ENCODE results near the gene SMG7. TPM values are rescaled to one million over a fixed set of nuclear protein-coding genes. Genes with fewer than 3 reads are reported as not detected.

SMG7 gene
- total RNA-seq, 1 experiment from 2014 or later, result 30.1 TPM

- no peak for DNase-seq (ENCODE audit: low read depth)
Observed at GRCh38 chr1:183588827-183589226, 116.5 kb downstream of the SMG7 start.

- DNase-seq (ENCODE audit: low read depth), result no peak
Observed at GRCh38 chr1:183589384-183589783, 117.1 kb downstream of the SMG7 start.

GRCh38 chr1:183589874-183590243 lies 117.6 kb downstream of the SMG7 start:
- no peak for DNase-seq (ENCODE audit: low read depth)

- DNase-seq (ENCODE audit: low read depth), result no peak
Observed at GRCh38 chr1:183590244-183591191, 118.2 kb downstream of the SMG7 start, which contains the start of gene NCF2. TSS of gene NCF2 (minus strand) at chr1:183590459. CDS start at chr1:183590329, 130 bp downstream.

GRCh38 chr1:183592733-183593132 lies 120.4 kb downstream of the SMG7 start:
- no peak for DNase-seq (ENCODE audit: low read depth)

DNA sequence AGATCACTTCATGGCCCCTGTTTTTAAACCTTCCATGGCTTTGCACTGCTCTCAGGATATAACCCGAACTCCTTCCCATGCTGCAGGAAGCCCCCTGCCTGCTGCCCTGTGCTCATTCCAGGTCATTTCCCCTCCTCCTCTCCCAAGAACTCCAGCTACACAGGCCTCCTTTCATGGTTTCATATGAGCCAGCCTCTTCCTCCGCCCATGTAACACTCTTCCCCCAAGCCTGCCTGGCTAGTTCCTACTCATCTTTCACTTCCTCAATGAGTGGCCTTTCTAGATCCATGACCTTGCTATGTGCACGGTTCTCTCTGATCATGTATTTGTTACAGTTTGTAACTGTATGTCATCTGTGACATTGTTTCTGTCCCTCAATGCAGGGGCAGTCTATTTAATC lies 121.1 kb downstream of the SMG7 start:
- DNase-seq (ENCODE audit: low read depth), result no peak

DNA sequence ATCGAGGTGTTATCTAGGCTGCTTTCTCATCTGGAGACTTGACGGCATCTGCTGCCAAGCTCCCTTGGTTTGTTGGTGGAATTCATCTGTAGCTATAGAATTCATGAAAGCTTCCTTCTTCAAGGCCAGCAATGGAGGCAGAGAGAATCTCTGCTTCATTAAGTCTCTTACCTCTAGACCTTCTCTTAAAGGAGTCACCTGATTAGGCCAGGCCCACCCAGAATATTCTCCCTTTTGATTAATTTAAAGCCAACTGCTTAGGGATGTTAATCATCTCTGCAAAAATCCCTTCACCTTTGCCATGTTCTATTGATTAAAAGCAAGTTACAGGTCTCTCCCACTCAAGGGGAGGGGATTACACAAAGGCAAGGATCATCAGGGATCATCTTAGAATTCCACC lies 123.2 kb downstream of the SMG7 start:
- DNase-seq (ENCODE audit: low read depth), result no peak

DNA sequence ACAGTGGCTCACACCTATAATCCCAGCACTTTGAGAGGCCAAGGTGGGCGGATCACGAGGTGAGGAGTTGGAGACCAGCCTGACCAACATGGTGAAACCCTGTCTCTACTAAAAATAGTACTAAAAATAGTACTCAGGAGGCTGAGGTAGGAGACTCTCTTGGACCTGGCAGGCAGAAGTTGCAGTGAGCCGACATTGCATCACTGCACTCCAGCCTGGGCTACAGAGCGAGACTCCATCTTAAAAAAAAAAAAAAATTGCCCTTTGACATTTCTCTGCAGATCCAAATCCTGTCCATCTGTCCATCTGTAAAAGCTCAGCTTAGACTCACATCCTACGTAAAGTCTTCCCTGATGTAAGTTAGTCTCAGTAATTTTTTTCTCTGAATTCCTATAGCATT lies 124.2 kb downstream of the SMG7 start:
- no peak for DNase-seq (ENCODE audit: low read depth)

GRCh38 chr1:183597656-183598347 lies 125.5 kb downstream of the SMG7 start:
- no peak for DNase-seq (ENCODE audit: low read depth)

- DNase-seq (ENCODE audit: low read depth), result no peak
Observed at GRCh38 chr1:183598386-183598785, 126.1 kb downstream of the SMG7 start.

- DNase-seq (ENCODE audit: low read depth), result peak; percentile 69
Observed at GRCh38 chr1:183600136-183600535, 127.8 kb downstream of the SMG7 start.

GRCh38 chr1:183600634-183601033 lies 128.3 kb downstream of the SMG7 start:
- no peak for DNase-seq (ENCODE audit: low read depth)

- DNase-seq (ENCODE audit: low read depth), result no peak
Observed at GRCh38 chr1:183602510-183602909, 130.2 kb downstream of the SMG7 start.

Other genes with a start within 250 kb of the SMG7 start
- 1.3 and 2.4 TPM in 2 replicates for gene NMNAT2, start 54.1 kb upstream of the SMG7 start, total RNA-seq (2014; rRNA removed)
- 0.06 and 0.19 TPM in 2 replicates for gene NCF2, start 118.0 kb downstream of the SMG7 start, total RNA-seq (2014; rRNA removed)
- gene ARPC5, start 163.3 kb downstream of the SMG7 start, total RNA-seq (2014; rRNA removed), result 226 and 239 TPM in 2 replicates
- not detected in 2 replicates for gene APOBEC4, start 180.8 kb downstream of the SMG7 start, total RNA-seq (2014; rRNA removed)

All from LHCN-M2 (cell line).